ENCODE data around the gene LRRC74B.

The LRRC74B gene

GRCh38 chr22:21018314-21018713 lies 27.4 kb upstream of the LRRC74B start:
- no peak for TF ChIP-seq CTCF (IDR thresholded peaks at IDR 0.05)

- peak; percentile 39; the same call in 1 of the 2 replicates for TF ChIP-seq CTCF (IDR thresholded peaks at IDR 0.05)
Observed at GRCh38 chr22:21020802-21021429, 24.8 kb upstream of the LRRC74B start.

- TF ChIP-seq CTCF (IDR thresholded peaks at IDR 0.05): no peak
Observed at GRCh38 chr22:21022507-21022906, 23.2 kb upstream of the LRRC74B start.

GRCh38 chr22:21022955-21023614 lies 22.7 kb upstream of the LRRC74B start:
- no peak for TF ChIP-seq CTCF (IDR thresholded peaks at IDR 0.05)

GRCh38 chr22:21025266-21025665 lies 20.5 kb upstream of the LRRC74B start:
- TF ChIP-seq CTCF (IDR thresholded peaks at IDR 0.05): no peak

GRCh38 chr22:21025763-21026755 lies 19.7 kb upstream of the LRRC74B start:
- TF ChIP-seq CTCF (IDR thresholded peaks at IDR 0.05): no peak
